CD1c-positive myeloid dendritic cell (primary cell): ENCODE data around the gene MAPK8.

Source experiments
- DNase-seq: peaks from one replicate; pipeline ENCODE4 v3.0.0-alpha.2; 2016; ENCODE audit errors: extremely low spot score

The MAPK8 gene

GRCh38 chr10:48462482-48463020 lies 156.1 kb downstream of the MAPK8 start:
- no peak for DNase-seq

GRCh38 chr10:48463318-48464003 lies 157.0 kb downstream of the MAPK8 start:
- DNase-seq: no peak

GRCh38 chr10:48464121-48464870 lies 157.8 kb downstream of the MAPK8 start:
- DNase-seq: no peak

- no peak for DNase-seq
Measured at GRCh38 chr10:48464871-48465736, 158.6 kb downstream of the MAPK8 start.

GRCh38 chr10:48465860-48466521 lies 159.5 kb downstream of the MAPK8 start:
- DNase-seq: no peak

- DNase-seq: no peak
Measured at GRCh38 chr10:48466611-48467240, 160.2 kb downstream of the MAPK8 start.

GRCh38 chr10:48467669-48468068 lies 161.2 kb downstream of the MAPK8 start:
- no peak for DNase-seq

- no peak for DNase-seq
Measured at GRCh38 chr10:48468130-48468790, 161.8 kb downstream of the MAPK8 start.

- no peak for DNase-seq
Measured at GRCh38 chr10:48468866-48469511, 162.5 kb downstream of the MAPK8 start.

GRCh38 chr10:48469516-48470020 lies 163.1 kb downstream of the MAPK8 start:
- peak; percentile 35 for DNase-seq

GRCh38 chr10:48470115-48470892 lies 163.8 kb downstream of the MAPK8 start:
- DNase-seq: no peak

GRCh38 chr10:48470893-48471805 lies 164.7 kb downstream of the MAPK8 start:
- DNase-seq: no peak

- DNase-seq: no peak
Measured at GRCh38 chr10:48472501-48473069, 166.1 kb downstream of the MAPK8 start.

GRCh38 chr10:48473704-48474103 lies 167.2 kb downstream of the MAPK8 start:
- DNase-seq: no peak

GRCh38 chr10:48474765-48475365 lies 168.4 kb downstream of the MAPK8 start:
- DNase-seq: peak; percentile 37

GRCh38 chr10:48475943-48476278 lies 169.4 kb downstream of the MAPK8 start:
- DNase-seq: no peak

GRCh38 chr10:48476279-48476982 lies 170.0 kb downstream of the MAPK8 start:
- no peak for DNase-seq
